NAMALWA (cell line): ENCODE results near the gene ARHGEF7.

Source experiments
- DNase-seq: peaks from one replicate; pipeline ENCODE4 v3.0.0-alpha.2; 2015; ENCODE audit warnings: low spot score

ARHGEF7 gene

GRCh38 chr13:111275995-111276618, 161.0 kb downstream of the ARHGEF7 start:
- DNase-seq: no peak

- no peak for DNase-seq
These were observed 163.1 kb downstream of the ARHGEF7 start for GRCh38 chr13:111278258-111278657.

DNA sequence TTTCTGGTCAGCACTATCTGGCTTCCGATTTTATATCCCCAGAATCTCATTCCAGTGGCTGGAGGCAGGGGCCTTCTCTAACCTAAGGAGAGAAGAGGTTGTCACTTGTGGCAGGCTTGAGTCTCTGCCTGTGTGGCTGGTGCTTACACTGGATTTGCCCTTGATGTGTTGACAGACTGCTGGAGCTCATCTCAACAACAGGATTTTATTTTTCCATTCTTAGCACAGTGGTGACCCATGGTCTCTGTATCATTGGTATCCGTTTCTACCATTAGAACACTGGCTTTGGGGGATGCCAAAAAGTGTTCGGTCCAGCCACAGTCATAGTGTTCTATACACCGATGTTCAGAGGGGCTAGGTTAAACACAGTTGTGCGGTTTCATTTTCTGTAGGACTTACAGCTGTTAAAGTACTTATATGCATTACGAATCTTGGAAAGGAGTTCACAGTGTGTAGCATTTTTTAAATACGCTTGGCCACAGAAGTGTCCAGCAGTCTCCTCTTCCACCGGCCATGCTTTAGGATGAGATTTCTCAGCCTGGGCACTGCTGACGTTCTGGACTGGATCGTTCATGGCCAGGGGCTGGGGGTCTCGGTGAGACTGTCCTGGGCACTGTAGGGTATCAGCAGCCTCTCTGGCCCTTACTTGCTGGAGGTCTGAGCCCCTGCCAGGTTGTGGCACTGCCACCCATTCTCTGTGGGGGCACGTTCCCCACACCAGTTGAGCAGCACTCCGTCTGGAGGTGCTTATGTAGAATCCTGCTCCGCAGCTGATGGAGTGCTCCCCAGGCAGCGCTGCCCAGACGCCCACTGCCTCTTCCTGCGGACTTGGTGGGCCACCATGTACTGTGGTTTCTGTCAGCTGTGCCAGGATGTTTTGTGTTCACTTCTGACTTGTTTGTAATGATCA, 163.9 kb downstream of the ARHGEF7 start:
- no peak for DNase-seq

- no peak for DNase-seq
These were observed 165.1 kb downstream of the ARHGEF7 start for GRCh38 chr13:111280226-111280625.

- no peak for DNase-seq
These were observed 165.8 kb downstream of the ARHGEF7 start for GRCh38 chr13:111280681-111281585.

GRCh38 chr13:111281751-111282311, 166.7 kb downstream of the ARHGEF7 start:
- no peak for DNase-seq

- no peak for DNase-seq
These were observed 167.3 kb downstream of the ARHGEF7 start for GRCh38 chr13:111282425-111282824.

DNA sequence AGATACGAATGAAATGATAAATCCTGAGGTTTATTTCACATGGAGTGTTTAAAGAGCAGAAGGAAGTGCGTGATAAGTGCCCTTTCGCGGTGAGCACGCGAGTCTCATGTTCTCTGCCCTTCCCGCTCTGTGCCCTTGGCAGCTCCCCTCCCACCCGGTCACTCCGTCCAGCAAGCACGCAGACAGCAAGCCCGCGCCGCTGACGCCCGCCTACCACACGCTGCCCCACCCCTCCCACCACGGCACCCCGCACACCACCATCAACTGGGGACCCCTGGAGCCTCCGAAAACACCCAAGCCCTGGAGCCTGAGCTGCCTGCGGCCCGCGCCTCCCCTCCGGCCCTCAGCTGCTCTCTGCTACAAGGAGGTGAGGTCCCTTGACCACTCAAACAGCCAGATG, 167.9 kb downstream of the ARHGEF7 start:
- DNase-seq: no peak

GRCh38 chr13:111283457-111283856, 168.3 kb downstream of the ARHGEF7 start:
- DNase-seq: no peak

GRCh38 chr13:111283991-111284390, 168.9 kb downstream of the ARHGEF7 start:
- no peak for DNase-seq

DNA sequence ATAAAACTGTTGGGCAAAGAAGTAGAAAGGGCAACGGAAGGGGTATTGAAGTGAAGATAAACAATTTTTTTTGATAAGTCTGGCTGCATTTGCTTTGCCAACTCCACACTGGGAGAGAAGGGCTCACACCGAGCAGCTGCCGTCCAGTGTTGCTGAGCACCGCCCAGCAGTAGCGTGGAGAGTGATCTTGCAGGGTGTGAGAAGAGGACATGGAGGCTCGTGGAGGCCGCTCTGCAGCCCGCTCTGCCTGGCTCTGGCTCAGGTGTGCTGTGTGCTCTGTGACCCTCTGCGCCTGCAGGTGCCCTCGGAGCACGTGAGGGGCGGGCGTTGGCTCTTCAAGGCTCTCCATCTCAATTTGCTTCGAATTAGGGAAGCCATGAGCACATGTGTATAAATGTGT, 169.5 kb downstream of the ARHGEF7 start:
- DNase-seq: no peak

DNA sequence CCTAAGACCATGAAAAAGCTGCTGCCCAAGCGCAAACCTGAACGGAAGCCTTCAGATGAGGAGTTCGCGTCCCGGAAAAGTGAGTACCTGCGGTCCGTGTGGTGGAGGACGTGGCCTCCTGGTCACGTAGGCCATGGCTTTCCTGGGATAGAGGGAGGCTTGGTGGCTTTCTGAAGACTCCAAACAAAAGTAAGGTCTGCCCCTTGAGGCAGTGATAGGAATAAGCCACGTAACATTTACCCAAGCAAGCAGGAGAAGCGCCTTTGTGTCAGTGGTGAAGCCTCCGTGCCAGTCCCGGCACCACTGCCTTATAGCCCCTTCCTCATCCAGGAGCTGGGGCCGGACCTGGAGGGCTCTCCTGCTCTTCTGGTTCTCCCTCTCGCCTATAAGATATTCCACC, 171.1 kb downstream of the ARHGEF7 start:
- DNase-seq: no peak

GRCh38 chr13:111286749-111287148, 171.6 kb downstream of the ARHGEF7 start:
- DNase-seq: no peak

GRCh38 chr13:111287201-111287600, 172.1 kb downstream of the ARHGEF7 start:
- DNase-seq: no peak

GRCh38 chr13:111288276-111288675, 173.2 kb downstream of the ARHGEF7 start:
- no peak for DNase-seq

DNA sequence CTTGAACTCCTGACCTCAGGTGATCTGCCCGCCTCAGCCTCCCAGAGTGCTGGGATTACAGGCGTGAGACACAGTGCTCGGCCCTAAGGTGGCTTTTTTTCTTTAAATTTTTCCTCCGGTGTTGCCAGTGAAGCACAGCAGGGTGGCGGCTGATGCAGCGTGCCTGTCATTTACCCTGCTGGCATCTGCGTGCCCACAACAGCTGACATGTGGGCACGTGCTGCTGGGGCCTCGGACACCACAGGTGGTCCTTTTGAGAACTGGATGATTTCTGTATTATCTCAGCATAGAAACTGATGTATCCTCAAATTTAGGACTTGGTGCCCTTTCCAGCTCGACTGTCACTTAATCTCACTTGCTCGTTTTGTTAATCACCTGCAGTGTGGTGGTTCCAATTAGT, 174.1 kb downstream of the ARHGEF7 start:
- no peak for DNase-seq

DNA sequence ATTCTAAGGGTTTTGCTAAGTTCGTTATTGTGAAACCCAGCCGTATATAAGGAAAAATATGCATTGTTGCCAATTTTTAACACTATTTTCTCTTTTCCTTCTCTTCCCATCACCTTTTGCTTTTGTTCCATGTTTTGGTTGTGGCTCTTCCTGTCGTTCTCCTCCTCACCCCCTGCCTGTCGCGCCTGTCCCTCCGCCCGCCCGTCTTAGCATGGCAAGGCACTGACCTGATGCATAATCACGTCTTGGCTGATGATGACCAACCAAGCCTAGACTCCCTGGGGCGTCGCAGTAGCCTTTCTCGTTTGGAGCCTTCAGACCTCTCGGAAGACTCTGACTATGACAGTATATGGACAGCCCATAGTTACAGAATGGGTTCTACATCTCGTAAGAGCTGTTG, 176.8 kb downstream of the ARHGEF7 start:
- DNase-seq: no peak

DNA sequence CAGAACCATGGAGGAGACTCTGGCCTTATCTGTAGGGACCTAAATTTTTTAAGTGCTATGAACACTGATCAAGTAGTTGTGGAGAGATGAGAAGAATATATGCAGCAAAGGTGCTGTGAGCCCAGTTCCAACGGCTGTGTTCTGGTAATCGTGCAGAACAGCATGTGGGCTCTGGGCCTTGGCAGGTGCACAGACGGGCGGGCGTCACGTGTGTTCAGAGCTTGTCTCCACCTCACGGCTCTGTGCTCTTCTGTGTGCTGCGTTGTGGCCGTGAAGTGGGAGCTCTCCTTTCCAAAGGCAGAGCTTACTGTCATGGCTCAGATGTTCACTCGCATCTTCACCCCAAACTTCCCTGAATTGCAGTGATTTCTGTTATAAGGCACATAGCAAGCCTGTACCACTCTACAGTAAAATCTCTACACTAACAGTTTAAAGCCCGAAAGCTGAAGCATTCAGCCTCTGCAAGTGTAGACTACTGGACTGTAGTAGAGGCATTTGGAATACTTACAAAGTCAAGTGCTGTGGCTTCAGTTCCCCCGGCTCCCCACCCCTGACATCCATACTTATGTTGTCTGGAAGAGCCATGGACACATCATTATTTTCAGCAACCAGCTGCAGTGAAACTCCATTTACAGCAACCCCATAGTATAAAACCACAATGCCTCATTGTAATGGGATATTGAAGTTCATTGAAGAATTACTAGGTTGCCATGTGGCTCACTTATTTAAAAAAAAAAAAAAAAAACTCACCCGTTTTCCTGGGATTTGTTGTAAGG, 177.8 kb downstream of the ARHGEF7 start:
- no peak for DNase-seq

DNA sequence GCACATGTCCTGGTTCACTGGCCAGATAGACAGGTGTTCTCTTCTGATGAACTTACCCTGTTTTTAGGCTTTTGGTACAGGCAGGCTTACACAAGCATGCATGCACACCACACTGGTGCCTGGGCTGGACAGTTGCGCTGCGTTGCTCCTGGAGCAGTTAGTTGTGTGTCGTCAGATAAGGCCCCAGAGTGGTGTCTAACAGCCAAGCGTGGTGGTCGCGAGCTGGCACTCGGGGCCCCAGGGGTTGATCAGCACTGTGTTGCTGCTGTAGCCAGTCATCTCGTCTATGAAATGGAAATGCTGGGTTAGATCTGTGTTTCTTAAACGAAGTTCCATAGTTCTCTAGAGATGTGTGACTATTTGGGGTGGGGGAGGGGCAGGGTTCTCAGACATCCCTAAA, 180.8 kb downstream of the ARHGEF7 start:
- no peak for DNase-seq

DNA sequence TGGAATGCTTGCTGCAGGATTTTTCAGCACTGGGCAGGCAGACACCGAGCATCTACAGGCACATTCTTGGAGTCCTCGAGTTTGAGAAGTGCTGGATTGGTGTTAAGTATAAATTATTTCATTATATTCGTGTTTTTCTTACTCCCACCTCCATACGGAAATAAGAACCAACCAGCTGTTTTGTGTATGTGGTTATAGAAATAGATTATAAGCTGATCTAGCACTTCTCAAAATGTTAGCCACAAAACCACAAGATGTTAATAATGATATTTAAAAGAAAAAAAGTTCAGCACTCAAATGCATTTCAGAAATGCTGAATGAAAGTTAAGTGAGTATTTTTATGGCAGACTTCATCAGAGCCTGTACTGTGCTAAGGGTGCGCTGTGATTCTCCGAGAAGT, 181.3 kb downstream of the ARHGEF7 start:
- no peak for DNase-seq

DNA sequence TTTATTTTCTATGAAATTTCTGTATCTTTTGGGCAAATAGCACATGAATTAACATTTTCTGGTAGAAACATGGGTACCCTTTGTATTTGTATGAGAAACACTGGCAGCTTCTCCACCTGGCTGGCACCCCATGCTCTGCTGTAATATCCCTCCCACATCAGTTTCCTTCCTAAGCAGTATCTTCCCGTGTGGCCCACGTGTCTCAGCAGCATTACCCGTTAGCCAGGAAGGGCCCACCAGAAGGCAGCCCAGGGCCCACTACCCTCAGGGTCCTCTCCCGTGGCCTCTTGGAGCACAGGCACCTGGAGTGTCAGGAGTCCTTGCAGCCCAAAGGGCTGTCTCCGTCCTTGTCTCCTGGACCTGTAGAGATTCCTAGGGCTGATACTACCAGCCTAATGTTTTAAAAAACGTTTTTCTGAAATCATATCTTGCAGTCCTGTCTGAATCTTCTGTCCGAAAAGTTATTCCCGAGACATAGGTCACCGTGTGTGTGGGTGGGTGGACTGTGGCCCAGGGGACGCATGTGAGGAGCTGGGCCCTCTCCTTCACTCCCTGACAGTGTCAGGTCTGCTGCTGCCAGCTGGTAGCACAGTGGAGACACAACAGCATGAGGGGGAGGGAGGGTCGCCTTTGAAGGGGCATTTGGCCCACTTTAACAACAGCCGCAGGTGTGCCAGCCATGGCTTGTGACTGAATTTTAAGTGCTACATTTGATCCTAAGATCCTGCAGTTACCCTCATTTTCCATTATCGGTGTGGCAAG, 183.3 kb downstream of the ARHGEF7 start:
- DNase-seq: no peak
